GM12874 (cell line): Measurements from ENCODE around the gene TERB1.

Source experiments
- TF ChIP-seq, protein P1 (sequence below): IDR thresholded peaks from 2 replicates; pipeline ENCODE4 v1.5.1; 2011; ENCODE audit warnings: low read depth, mild to moderate bottlenecking, control low read depth, low read length, moderate library complexity; ENCODE audit not compliant: insufficient read depth

Gene TERB1

DNA sequence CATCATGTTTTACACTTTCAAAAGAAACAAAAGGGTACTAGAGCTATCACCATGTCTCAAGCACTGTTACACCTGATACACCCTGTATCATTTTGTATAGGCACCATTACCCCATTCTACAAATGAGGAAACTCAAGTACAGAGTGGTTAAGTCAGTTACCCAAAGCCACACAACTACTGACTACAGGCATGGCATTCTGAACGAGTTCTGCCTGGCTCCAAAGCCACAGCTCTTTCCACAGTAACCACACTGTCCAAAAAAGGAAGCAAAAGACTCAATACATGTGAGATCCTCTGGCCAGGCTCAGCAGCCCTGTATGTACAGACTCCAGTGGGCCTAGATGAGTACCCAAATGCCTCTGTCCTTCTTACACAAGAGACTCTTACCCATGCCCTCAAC is 54.7 kb downstream of the TERB1 start:
- TF ChIP-seq, protein P1, sequence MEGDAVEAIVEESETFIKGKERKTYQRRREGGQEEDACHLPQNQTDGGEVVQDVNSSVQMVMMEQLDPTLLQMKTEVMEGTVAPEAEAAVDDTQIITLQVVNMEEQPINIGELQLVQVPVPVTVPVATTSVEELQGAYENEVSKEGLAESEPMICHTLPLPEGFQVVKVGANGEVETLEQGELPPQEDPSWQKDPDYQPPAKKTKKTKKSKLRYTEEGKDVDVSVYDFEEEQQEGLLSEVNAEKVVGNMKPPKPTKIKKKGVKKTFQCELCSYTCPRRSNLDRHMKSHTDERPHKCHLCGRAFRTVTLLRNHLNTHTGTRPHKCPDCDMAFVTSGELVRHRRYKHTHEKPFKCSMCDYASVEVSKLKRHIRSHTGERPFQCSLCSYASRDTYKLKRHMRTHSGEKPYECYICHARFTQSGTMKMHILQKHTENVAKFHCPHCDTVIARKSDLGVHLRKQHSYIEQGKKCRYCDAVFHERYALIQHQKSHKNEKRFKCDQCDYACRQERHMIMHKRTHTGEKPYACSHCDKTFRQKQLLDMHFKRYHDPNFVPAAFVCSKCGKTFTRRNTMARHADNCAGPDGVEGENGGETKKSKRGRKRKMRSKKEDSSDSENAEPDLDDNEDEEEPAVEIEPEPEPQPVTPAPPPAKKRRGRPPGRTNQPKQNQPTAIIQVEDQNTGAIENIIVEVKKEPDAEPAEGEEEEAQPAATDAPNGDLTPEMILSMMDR: no peak

- TF ChIP-seq, protein P1: no peak
Observed at GRCh38 chr16:66746048-66746447, 55.3 kb downstream of the TERB1 start.

- TF ChIP-seq, protein P1: no peak
Observed at GRCh38 chr16:66741950-66742808, 59.2 kb downstream of the TERB1 start.

- TF ChIP-seq, protein P1: no peak
Observed at GRCh38 chr16:66741169-66741900, 60.0 kb downstream of the TERB1 start.

GRCh38 chr16:66740533-66740932 is 60.9 kb downstream of the TERB1 start:
- TF ChIP-seq, protein P1: no peak

- TF ChIP-seq, protein P1: peak; percentile 60
Observed at GRCh38 chr16:66740010-66740409, 61.4 kb downstream of the TERB1 start.

DNA sequence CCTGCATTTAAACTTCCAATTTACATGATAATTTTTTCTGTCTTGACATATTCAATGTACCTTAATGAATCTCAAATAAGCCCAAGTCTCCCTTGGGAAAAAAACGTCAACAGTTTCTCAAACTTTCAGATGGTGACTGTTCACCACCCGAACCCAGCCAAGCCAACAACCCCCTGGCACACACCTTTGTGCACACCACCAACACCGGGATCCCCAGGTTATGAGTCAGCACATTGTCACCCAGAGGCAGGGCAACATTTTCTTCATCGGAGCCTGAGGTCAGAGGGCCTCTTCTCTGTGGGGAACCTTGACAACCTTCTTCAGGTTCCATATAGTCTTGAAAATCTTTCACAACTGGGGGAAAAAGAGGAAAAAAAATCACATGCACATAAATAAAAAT is 65.5 kb downstream of the TERB1 start:
- TF ChIP-seq, protein P1: no peak
